ENCODE data around the gene RAB25. TPM values are rescaled to one million over a fixed set of nuclear protein-coding genes. Genes with fewer than 3 reads are reported as not detected.

Gene RAB25
- total and polyA plus RNA-seq, 4 donors, result 0.67 to 2.0 (median 0.92) TPM

DNA sequence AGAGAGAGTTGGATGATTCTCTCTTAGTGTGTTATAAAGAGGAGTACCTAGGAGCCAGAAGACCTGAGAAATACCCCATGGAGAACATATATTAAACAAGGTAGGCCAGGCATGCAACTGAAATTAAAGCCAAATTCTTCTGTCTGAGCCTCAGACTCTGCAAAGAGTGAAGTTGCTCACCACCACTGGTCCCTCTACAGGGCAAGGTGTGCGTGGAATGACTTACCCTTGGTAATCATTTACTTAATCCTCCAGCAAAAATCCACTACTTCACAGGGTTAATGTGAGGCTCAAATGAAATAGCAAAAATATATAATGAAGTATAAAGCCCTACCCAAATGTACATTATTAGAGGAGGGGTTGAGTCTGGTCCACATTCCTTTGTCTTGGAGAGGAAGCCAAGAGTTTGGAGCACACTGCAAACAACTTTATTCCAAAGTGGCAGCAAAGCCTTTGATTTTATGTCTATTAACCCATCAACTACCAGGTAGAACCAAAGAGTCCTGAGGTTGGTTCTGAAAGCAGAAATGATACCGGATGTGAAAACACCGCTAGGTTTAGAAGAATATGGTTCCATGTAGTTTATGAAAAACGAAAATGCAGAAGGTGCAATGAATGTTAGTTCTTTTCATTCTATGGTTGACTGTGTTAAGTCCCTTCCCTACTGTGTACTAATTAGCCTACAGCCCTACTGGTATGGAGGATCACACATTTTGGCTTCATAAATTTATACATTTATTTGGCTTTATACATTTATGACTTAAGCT, 48.7 kb upstream of the RAB25 start:
- peaks cover 38 to 72% (median 59%) of the 10 kb centered on the region in 4 donors for H3K36me3 ChIP-seq (ENCODE audit: control insufficient read depth in 4 of 4, insufficient read depth in 3 of 4, low read depth in 1 of 4, low read length in 3 of 4)
- TF ChIP-seq SP1 (IDR thresholded peaks at IDR 0.05), result no peak
- TF ChIP-seq YY1 (IDR thresholded peaks at IDR 0.05), result no peak
- TF ChIP-seq HNF4A (conservative IDR thresholded peaks at IDR 0.05), result no peak
- TF ChIP-seq TAF1 (conservative IDR thresholded peaks at IDR 0.05), result no peak
- TF ChIP-seq, protein P1, sequence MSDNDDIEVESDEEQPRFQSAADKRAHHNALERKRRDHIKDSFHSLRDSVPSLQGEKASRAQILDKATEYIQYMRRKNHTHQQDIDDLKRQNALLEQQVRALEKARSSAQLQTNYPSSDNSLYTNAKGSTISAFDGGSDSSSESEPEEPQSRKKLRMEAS (IDR thresholded peaks at IDR 0.05), result no peak
- TF ChIP-seq, protein P2, sequence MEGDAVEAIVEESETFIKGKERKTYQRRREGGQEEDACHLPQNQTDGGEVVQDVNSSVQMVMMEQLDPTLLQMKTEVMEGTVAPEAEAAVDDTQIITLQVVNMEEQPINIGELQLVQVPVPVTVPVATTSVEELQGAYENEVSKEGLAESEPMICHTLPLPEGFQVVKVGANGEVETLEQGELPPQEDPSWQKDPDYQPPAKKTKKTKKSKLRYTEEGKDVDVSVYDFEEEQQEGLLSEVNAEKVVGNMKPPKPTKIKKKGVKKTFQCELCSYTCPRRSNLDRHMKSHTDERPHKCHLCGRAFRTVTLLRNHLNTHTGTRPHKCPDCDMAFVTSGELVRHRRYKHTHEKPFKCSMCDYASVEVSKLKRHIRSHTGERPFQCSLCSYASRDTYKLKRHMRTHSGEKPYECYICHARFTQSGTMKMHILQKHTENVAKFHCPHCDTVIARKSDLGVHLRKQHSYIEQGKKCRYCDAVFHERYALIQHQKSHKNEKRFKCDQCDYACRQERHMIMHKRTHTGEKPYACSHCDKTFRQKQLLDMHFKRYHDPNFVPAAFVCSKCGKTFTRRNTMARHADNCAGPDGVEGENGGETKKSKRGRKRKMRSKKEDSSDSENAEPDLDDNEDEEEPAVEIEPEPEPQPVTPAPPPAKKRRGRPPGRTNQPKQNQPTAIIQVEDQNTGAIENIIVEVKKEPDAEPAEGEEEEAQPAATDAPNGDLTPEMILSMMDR (IDR thresholded peaks at IDR 0.05; ENCODE audit: low read depth, low read length, missing input control), result no peak
- TF ChIP-seq, protein P3, sequence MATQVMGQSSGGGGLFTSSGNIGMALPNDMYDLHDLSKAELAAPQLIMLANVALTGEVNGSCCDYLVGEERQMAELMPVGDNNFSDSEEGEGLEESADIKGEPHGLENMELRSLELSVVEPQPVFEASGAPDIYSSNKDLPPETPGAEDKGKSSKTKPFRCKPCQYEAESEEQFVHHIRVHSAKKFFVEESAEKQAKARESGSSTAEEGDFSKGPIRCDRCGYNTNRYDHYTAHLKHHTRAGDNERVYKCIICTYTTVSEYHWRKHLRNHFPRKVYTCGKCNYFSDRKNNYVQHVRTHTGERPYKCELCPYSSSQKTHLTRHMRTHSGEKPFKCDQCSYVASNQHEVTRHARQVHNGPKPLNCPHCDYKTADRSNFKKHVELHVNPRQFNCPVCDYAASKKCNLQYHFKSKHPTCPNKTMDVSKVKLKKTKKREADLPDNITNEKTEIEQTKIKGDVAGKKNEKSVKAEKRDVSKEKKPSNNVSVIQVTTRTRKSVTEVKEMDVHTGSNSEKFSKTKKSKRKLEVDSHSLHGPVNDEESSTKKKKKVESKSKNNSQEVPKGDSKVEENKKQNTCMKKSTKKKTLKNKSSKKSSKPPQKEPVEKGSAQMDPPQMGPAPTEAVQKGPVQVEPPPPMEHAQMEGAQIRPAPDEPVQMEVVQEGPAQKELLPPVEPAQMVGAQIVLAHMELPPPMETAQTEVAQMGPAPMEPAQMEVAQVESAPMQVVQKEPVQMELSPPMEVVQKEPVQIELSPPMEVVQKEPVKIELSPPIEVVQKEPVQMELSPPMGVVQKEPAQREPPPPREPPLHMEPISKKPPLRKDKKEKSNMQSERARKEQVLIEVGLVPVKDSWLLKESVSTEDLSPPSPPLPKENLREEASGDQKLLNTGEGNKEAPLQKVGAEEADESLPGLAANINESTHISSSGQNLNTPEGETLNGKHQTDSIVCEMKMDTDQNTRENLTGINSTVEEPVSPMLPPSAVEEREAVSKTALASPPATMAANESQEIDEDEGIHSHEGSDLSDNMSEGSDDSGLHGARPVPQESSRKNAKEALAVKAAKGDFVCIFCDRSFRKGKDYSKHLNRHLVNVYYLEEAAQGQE (IDR thresholded peaks at IDR 0.05), result no peak
- TF ChIP-seq EGR1 (IDR thresholded peaks at IDR 0.05; ENCODE audit: low read depth in 2 of 2), result no peak
- TF ChIP-seq, protein P4, sequence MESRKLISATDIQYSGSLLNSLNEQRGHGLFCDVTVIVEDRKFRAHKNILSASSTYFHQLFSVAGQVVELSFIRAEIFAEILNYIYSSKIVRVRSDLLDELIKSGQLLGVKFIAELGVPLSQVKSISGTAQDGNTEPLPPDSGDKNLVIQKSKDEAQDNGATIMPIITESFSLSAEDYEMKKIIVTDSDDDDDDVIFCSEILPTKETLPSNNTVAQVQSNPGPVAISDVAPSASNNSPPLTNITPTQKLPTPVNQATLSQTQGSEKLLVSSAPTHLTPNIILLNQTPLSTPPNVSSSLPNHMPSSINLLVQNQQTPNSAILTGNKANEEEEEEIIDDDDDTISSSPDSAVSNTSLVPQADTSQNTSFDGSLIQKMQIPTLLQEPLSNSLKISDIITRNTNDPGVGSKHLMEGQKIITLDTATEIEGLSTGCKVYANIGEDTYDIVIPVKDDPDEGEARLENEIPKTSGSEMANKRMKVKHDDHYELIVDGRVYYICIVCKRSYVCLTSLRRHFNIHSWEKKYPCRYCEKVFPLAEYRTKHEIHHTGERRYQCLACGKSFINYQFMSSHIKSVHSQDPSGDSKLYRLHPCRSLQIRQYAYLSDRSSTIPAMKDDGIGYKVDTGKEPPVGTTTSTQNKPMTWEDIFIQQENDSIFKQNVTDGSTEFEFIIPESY (IDR thresholded peaks at IDR 0.05), result no peak
- no peak for TF ChIP-seq NR2F2 (IDR thresholded peaks at IDR 0.05)
- TF ChIP-seq GABPA (IDR thresholded peaks at IDR 0.05 in 1 of 2, conservative IDR thresholded peaks at IDR 0.05 in 1 of 2), result no peak
- TF ChIP-seq, protein P5, sequence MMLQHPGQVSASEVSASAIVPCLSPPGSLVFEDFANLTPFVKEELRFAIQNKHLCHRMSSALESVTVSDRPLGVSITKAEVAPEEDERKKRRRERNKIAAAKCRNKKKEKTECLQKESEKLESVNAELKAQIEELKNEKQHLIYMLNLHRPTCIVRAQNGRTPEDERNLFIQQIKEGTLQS (IDR thresholded peaks at IDR 0.05), result no peak
- no peak for TF ChIP-seq RXRA (IDR thresholded peaks at IDR 0.05)
- no peak for TF ChIP-seq HNF4G (IDR thresholded peaks at IDR 0.05)
- TF ChIP-seq FOXA2 (IDR thresholded peaks at IDR 0.05), result no peak
- TF ChIP-seq RAD21 (IDR thresholded peaks at IDR 0.05), result no peak
- TF ChIP-seq FOXA1 (IDR thresholded peaks at IDR 0.05), result no peak
- no peak for TF ChIP-seq JUND (IDR thresholded peaks at IDR 0.05)
- DNase-seq (ENCODE audit: low spot score), result no peak
- H3K9ac ChIP-seq (ENCODE audit: low read depth in 1 of 2, low read length in 2 of 2), result no peak overlapping the region
- 92% methylated on average over 4 of the region's 4 CpGs for WGBS
- H3K9me3 ChIP-seq (ENCODE audit: control insufficient read depth in 4 of 4, low read length in 3 of 4), result no peaks in the 10 kb centered on the region
- no peak overlapping the region for H3K27ac ChIP-seq (ENCODE audit: low read depth in 1 of 2, low read length in 2 of 2)
- no peaks in the 10 kb centered on the region for H3K27me3 ChIP-seq (ENCODE audit: control insufficient read depth in 4 of 4, insufficient read depth in 4 of 4, low read length in 3 of 4)
- H3K4me1 ChIP-seq (ENCODE audit: control insufficient read depth in 4 of 4, insufficient read depth in 4 of 4, low read length in 3 of 4), result no peaks in the 10 kb centered on the region
- H3K4me3 ChIP-seq (ENCODE audit: low read depth in 1 of 3, low read length in 3 of 3), result no peak overlapping the region
